NCI-H226 (cell line): ENCODE results near the gene KLK15.
A peak's percentile ranks its signal among the peaks of the same experiment; 100 is the strongest.

Experiments
- DNase-seq: peaks from one replicate; pipeline ENCODE4 v3.0.0-alpha.2; 2015

KLK15 gene

DNA sequence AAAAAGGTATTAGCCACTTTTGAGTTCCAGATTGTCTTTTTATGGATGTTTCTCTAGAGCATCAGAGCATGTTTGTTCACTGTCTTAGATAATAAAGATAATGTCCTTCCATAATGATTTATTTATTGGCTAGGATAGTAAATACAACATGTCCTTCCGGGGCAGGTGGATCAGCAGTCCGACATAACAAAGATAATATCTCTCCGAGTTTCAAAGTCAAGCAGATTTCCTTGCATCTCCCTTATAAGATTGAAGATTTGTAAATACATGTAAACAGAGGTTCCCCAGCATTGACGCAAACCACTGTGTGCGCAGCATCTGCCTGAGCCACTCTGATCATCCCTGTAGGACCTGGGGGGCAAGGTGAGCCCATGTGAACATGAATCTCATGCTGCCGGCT is 8.8 kb upstream of the KLK15 start:
- no peak for DNase-seq

DNA sequence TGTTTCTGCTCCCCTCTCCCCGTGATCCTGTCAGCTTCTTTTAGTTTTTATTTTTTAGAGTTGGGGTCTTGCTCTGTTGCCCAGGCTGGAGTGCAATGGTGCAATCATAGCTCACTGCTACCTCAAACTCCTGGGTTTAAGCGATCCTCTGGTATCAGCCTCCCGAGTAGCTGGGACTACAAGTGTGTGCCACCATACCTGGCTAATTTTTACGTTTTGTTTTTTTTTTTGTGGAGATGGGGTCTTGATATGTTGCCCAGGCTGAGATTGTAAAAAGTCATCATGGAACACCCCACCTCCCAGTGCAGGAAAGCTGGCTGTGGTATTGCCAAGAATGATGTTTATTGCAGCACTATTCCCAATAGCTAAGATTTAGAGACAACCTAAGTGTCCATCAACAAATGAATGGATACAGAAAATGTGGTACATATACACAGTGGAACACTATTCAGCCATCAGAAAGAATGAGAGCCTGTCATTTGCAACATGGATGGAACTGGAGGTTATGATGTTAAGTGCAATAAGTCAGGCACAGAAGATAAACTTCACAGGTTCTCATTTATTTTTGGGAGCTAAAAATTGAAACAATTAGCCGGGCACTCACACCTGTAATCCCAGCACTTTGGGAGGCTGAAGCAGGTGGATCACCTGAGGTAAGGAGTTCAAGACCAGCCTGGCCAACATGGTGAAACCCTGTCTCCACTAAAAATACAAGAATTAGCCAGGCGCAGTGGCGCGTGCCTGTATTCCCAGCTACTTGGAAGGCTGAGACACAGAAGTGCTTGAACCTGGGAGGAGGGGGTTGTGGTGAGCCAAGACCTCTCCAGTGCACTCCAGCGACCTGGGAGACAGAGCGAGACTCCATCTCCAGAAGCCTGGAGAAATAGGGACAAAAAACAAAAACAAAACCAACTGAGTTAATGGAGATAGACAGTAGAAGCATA is 6.6 kb upstream of the KLK15 start:
- no peak for DNase-seq

DNA sequence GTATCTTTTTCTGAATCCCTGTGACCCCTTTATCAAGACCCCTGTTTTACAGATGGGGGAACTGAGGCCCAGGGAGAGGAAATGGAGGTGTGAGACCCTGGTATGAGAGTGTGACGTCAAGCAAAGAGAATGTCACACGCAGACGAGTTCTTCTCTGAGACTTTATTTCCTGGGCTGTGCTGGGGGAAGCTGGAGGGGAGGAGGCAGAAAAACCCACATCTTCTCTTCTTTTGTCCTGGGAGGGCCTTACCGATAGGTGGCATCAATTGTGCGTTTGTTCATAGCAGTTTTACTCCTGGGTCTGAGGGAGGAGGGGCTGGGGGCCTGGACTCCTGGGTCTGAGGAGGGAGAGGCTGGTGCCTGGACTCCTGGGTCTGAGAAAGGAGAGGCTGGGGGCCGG is 4.9 kb upstream of the KLK15 start:
- DNase-seq, result peak; percentile 6

DNA sequence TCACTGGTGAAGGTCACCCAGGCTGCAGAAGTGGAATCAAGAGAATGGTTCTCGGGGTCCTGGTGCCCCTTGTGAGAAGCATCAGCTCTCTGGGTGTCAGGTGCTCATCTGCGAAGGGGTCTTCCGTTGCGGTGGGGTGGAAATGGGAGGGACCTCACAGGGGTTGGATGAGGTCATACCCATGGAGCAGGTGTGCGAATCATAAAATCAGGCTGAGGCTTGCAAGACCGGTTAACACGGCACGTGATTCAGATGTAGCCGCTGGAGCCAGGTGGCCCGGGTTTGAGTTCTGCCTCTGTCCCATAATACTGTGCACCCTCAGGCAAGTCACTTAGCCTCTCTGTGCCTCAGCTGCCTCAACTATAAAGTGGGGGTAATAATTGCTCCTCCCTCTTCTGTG is 3.9 kb upstream of the KLK15 start:
- DNase-seq, result no peak

GRCh38 chr19:50836543-50837195 is 3.3 kb upstream of the KLK15 start:
- no peak for DNase-seq

DNA sequence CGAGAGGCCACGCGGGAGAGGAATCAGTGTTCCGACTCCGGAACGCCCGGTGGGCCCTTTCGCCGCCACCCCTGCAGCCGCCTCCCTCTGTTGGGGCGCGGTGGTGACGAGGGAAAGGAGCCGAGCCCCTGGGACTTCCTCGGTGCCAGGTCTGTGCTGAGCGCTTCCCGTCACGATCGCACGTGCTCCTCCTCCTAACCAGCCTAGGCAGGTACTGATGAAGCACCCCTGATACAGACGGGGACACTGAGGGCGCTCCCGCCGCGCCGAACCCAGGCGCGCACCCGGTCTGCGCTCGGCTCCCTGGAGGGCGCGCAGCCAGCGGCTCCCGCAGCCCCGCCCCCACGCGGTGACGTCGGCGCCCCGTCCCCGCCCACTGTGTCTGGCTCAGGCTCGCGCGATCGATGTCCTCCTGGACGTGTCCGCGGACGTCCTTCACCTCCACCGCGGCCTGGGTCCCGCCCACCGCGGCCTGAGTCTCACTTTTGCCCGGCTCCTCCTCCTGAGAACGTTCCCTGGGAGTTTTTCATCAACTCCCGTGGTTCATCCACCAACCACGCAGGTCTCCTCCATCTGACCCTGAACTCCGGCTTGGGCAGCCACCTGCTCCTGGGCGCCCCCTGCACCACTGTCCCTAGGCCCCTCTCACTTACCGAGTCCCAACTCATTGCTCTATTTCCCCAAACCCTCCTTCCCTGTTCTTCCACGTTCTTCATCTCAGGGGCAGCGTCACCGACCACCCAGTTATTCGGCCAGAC is 2.6 kb upstream of the KLK15 start:
- peak; percentile 66 for DNase-seq

DNA sequence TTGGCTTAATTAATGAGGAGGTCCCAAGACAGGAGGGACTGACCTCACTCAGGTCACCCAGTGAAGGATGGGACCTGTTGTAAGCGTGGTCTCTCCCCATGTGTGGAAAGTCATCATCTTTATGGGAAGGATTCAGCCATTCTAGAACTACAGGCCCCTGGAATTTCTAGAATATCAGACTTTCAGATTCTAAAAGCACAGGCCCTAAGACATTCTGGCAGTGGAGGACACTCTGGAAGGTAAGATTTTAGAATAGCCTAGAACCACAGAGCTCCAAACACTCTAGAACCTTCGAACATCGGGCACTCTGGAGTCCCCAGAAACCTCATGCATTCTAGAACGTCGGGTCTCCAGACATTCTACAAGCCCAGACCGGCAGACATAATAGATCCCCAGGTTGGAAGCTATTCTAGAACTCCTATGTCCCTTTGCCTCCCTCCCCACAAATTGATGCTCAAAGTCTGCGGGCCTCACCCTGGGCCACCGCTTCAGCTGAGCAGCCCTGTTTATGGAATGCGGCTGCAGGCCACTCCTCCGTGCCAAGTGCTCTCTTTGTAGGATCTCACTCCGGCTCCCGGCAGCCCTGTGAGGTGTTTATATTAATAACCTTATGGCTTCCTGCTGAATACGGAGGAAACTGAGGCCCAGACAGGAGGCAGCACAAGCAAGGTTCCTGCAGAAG is 1.9 kb upstream of the KLK15 start:
- no peak for DNase-seq

GRCh38 chr19:50833802-50834167 is 411 bp upstream of the KLK15 start:
- no peak for DNase-seq

DNA sequence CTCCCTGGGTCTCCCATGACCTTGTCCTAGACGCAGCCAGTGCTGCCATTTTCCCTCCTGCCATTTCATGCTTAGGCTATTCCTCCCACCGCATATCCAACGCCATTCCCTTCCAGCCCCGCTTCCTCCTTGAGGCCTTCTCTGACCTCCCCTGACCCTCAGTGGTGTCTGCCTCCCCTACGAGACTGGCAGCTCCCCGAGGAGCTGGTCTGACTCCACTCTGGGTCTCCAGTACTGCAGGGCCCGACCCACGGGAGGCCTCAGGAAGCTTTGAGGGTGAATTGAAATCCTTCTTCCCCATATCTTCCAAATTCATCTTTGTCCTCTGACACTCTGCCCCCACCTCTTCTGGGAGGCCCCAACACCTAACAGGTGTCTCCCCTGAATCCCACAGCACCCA is 708 bp downstream of the KLK15 start:
- no peak for DNase-seq

DNA sequence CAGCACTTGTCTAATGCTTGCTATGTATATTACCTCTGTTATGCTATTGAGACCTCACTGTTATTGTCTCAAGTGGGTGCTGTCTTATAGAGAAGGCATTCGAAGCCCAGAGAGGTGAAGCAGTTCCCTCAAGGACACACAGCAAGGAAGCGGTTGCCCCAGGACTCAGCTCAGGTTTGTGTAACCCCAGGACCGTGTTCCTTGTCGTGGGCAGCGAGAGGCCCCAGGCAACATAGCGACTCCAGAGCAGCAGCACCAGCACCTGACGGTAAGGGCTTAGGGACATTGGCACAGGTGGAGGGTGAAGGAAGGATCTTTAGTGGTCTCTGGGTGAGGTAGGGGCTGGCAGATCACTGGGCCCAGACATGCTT is 2.4 kb downstream of the KLK15 start:
- DNase-seq, result no peak

DNA sequence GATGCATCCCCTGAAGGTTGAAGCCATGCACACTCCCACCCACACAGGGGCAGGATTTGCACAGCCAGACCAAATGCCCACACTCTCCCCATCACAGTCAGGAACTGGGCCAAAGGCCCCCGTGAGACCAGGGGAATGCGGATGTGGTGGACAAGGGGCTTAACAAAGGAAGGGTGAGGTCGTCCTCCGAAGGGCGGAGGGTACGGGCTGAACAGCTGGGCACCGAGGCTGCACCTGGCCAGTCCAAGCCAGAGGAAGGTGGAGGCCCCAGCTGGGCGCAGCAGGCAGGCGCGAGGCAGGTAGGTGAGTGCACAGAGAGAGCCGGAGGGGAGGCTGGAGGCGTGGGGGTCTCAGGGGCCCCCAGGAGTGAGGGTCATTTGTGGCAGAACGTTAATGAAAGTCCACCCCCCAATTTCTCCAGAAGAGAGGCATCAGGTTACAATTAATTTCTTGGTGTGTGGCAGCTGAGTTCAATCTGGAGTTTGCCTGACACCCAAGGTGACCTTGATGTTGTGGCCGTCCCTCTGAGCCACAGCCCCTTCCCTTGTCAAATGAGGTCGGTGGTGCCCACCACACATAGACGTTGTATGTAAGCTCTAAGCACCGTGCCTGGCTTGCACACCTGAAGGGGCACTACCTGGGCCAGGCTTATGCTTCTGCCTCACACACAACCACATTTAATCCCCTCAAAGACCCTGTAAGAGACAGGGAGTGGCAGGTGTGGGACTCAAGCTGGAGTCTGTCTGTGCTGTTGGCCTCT is 2.9 kb downstream of the KLK15 start:
- DNase-seq, result no peak

- DNase-seq, result no peak
These were observed 3.6 kb downstream of the KLK15 start for GRCh38 chr19:50829801-50830200.

DNA sequence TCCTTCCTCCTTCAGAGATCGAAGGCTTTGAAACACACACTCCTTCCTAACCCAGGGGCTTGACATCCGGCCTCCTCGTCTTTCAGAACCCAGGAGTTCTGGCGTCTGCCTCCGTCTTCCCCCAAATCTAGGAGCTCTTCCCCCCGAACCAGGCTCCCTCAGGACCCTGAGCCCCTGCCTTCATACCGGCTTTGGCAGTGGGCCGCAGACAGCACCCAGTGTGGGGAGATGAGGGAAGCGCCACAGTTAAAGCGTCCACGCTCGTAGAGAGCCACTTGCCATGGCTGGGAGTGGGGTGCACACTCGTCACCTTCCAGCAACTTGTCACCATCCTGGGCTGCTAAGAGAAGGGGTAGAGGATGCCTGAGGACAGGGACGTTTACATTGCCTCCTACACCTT is 5.9 kb downstream of the KLK15 start:
- DNase-seq, result no peak

DNA sequence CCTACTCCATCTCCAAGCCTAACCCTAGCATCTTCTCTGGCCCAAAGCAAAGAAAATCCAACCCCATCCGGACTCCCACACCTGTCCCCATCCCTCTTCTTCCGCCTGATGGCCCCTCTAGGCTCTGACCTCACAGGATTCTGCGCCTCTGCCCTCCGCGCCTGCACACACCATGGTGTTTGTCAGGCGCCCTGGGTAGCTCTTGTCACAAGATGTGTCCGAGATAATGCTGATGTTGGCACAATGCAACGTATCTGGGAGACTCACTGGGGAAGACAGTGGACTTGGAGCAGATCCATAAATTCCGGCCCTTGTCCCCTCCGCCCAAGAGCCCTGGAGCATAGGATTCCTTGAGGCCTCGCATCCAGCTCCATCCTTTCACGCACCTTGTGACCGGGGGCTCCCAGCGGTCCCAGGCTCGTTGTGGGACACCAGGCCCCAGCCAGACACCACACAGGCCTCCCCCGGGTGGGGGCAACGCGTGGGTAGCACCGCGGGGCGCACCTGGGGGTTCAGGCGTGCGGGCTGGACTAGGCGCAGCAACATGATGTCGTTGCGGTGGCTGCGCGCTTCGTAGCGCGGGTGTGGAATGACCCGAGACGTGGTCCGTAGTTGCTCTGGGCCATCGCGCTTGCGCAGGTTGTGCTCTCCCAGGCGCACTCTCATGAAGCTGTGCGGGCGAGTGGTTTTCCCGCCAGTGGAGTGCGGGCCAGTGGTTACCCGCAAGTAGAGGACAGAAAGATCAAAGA is 6.7 kb downstream of the KLK15 start:
- no peak for DNase-seq

GRCh38 chr19:50823389-50824042 is 9.9 kb downstream of the KLK15 start, which contains the start of gene KLK1:
Gene KLK1, minus strand, starts transcription at chr19:50823787. Its CDS starts 39 bp downstream, at chr19:50823748.
- DNase-seq, result peak; percentile 15

DNA sequence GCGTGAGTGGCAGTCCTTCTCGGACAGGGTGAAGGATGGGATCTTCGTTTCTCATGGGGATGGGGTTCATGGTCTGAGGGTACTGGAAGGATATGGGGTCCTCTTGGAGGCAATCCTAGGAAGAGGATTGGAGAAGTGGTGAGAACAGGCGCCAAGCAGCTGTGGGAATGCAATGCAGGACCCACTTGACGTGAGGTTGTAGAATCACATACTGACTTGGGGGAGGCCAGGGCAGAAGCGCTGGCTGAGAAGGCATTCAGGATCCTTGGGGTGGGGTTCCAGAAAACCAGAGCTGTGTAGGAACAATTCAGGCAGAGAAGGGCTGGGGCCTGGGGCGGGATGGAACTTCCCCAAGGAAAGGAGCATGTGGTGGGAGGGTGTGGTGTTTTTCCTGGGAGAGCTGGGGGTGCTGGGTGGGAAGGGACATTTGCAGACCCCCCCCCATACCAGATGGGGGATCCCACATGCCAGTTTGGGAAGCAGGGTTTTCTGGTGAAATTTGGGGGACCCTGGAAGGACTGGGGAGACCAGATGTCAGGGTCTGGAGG is 10.6 kb downstream of the KLK15 start:
- no peak for DNase-seq

DNA sequence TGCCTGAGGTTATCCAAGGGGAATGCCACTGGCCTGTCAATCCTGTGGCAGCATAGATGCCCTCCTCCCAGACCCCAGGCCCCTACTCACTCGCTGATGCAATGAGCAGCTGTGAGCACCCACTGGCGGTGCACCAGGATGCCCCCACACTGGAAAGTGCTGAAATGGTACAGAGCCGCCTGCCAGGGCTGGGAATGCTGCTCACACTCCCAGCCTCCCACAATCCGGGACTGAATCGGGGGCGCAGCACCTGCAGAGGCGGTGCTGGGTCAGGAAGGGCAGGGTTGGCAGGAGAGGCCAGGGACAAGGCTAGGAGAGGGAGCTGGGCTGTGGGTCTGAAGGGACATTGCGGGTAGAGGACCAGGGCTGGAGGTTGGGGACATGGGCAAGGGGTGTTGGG is 11.8 kb downstream of the KLK15 start:
- no peak for DNase-seq

DNA sequence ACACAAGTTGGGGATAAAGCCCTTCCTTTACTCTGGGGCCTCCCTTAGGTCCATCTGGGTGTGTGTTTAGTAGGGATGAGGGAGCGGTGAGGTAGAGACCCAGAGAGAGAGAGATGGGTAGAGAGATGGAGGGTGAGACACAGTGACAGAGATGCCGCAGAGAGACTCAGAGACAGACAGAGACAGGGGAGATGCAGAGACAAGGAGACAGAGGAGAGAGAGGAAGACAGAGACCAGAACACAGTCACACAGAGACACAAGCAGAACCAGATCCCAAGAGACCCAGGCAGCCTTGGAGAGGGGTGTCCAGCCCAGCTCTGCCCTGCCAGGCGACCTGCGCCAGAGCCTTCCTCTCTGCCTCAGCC is 12.1 kb downstream of the KLK15 start:
- DNase-seq, result no peak

DNA sequence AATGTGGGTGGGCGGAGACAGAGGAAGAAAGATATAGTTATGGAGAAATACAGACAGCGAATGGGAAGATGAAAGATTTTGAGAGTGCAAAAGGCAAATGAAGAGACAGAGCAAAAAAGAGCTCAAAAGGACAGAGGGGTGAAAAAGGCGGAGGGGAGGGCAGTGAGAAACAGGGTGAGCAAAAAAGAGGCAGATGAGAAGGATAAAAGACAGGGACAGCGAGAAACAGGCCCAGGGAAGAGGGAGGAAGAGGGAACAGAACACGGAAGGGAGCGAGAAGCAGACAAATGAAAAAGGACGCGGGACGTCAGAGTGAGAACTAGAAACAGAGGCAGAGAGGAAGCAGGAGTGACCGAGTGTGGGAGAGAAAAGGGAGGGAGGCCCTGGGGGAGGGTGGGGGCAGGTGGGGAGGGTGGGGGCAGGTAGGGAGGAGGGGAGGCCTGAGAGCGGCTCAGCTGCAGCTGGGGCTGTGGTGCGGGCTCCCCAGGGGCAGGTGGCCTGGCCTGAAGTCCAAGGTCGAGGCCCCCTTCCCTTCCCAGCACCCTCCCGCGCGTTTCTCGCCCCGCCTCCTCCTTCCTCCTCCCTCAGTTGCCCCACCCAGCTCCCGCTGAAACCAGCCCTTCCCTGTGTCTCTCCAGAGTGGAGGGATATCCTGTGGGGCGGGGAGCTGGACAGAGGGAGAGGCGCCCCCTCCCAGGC is 12.7 kb downstream of the KLK15 start:
- no peak for DNase-seq

GRCh38 chr19:50820086-50820485 is 13.3 kb downstream of the KLK15 start:
- no peak for DNase-seq
